GM12878 (cell line): ENCODE results near the gene TNNT3. TPM values are rescaled to one million over a fixed set of nuclear protein-coding genes. Genes with fewer than 3 reads are reported as not detected.

ENCODE experiments used
- ATAC-seq: fragments of 200-7000 bp; cut with Tn5 transposase; 3 replicates; pipeline ENCODE4 v1.9.1; 2020; ENCODE audit warnings: mild to moderate bottlenecking, moderate library complexity
- BruUV-seq: library from RNA; stranded (reverse); fragments of 400-500 nt; replicated peaks from 2 replicates; lab custom pipeline; 2021; lab: Mats Ljungman, UMichigan
- CTCF ChIA-PET: fragments of 300-600 bp; sonication (Branson Sonifier 250); formaldehyde crosslinking; extraction: SDS; loops from one replicate; lab custom pipeline; 2021; ENCODE audit warnings: inconsistent platforms; lab: Yijun Ruan, JAX
- POLR2A ChIA-PET: fragments of 350-600 bp; formaldehyde crosslinking; extraction: SDS; loops from one replicate; lab custom pipeline; 2021; ENCODE audit warnings: inconsistent platforms; lab: Charles Lee
- RAD21 ChIA-PET: fragments of 300-600 bp; sonication (Branson Sonifier 250); formaldehyde crosslinking; loops from one replicate; lab custom pipeline; 2023; ENCODE audit warnings: antibody characterized with exemption; ENCODE audit not compliant: unreplicated experiment; lab: Charles Lee
- SMC1A ChIA-PET: fragments of 300-600 bp; sonication (Branson Sonifier 250); formaldehyde crosslinking; loops from one replicate; lab custom pipeline; 2023; ENCODE audit not compliant: unreplicated experiment, uncharacterized antibody; lab: Charles Lee
- DNase-seq: peaks from one replicate; pipeline ENCODE4 v3.0.0-alpha.2; 2011; ENCODE audit warnings: low read depth, low spot score
- FAIRE-seq: peaks from 3 replicates; lab custom pipeline; 2011; peaks lifted over from hg19 to GRCh38; lab: Jason Lieb, UNC
- H2AFZ ChIP-seq: 2 replicates; pipeline ENCODE4 v1.6.0; 2011; ENCODE audit warnings: low read depth, low read length, control low read depth; ENCODE audit not compliant: control insufficient read depth
- H3K27ac ChIP-seq: 2 replicates; pipeline ENCODE4 v1.5.1; 2011; ENCODE audit warnings: control low read depth; ENCODE audit not compliant: control insufficient read depth, insufficient read depth
- H3K27me3 ChIP-seq, 2 experiments: replicated peaks in 1 of 2; 2 replicates each; pipeline versions ENCODE4 v1.6.0 to v1.6.1; 2011; ENCODE audit warnings: low read length in 1 of 2; ENCODE audit not compliant: control insufficient read depth in 2 of 2, insufficient read depth in 2 of 2
- H3K36me3 ChIP-seq, 2 experiments: 2 replicates each; pipeline ENCODE4 v1.5.1; 2011; ENCODE audit warnings: low read length in 1 of 2; ENCODE audit not compliant: control insufficient read depth in 2 of 2, insufficient read depth in 2 of 2
- H3K4me1 ChIP-seq: 2 replicates; pipeline ENCODE4 v1.6.1; 2011; ENCODE audit warnings: mild to moderate bottlenecking, low read length, moderate library complexity, mixed read lengths; ENCODE audit not compliant: control insufficient read depth, insufficient read depth
- H3K4me2 ChIP-seq: 2 replicates; pipeline ENCODE4 v1.6.0; 2011; ENCODE audit warnings: control low read depth; ENCODE audit not compliant: control insufficient read depth, insufficient read depth
- H3K4me3 ChIP-seq: fragments of 200-600 bp; sonication (generic); 2 replicates; pipeline ENCODE4 v1.5.1; 2016
- H3K79me2 ChIP-seq: 2 replicates; pipeline ENCODE4 v1.6.0; 2011; ENCODE audit warnings: low read length; ENCODE audit not compliant: control insufficient read depth, insufficient read depth
- H3K9ac ChIP-seq: 2 replicates; pipeline ENCODE4 v1.8.0; 2011; ENCODE audit warnings: low read length, control low read depth, mixed read lengths; ENCODE audit not compliant: control insufficient read depth, insufficient read depth
- H3K9me3 ChIP-seq: replicated peaks from 3 replicates; pipeline ENCODE4 v1.5.1; 2011; ENCODE audit warnings: mild to moderate bottlenecking, low read length; ENCODE audit not compliant: control insufficient read depth, insufficient read depth
- H4K20me1 ChIP-seq: 2 replicates; pipeline ENCODE4 v1.6.0; 2011; ENCODE audit not compliant: control insufficient read depth, insufficient read depth
- ETV6 ChIP-seq, 2 experiments: fragments of 450-650 bp in 1 of 2; IDR thresholded peaks in 1 of 2; conservative IDR thresholded peaks in 1 of 2; 2 replicates each; pipeline ENCODE4 v1.6.1; 2014; ENCODE audit warnings: antibody characterized with exemption in 1 of 2, borderline replicate concordance in 1 of 2, low read depth in 1 of 2, mild to moderate bottlenecking in 1 of 2, moderate library complexity in 1 of 2
- POLR2A ChIP-seq: IDR thresholded peaks from 2 replicates; pipeline ENCODE4 v1.6.1; 2011; ENCODE audit warnings: low read depth, mild to moderate bottlenecking, low read length
- WGBS: methylation state at CpG from one replicate; pipeline ENCODE4 v1.1.6; 2016; ENCODE audit warnings: low lambda C conversion rate; ENCODE audit not compliant: insufficient replicate concordance, insufficient coverage; ENCODE audit errors: missing lambda C conversion rate; 5-methylcytosine and 5-hydroxymethylcytosine counted together
- in situ Hi-C: fragments of 300-500 bp; cut with MboI; formaldehyde crosslinking; loops from 9 replicates; pipeline ENCODE4 v1.14.3; 2018; ENCODE audit warnings: mixed read lengths
- intact Hi-C: fragments of 100-400 bp; cut with micrococcal nuclease; formaldehyde crosslinking; loops from one replicate; pipeline ENCODE4 v1.14.2; 2022; ENCODE audit not compliant: unreplicated experiment
- polyA plus RNA-seq, 11 experiments: library from polyadenylated mRNA; depleted of rRNA in 4 of 11; unstranded in 6 of 11; stranded (reverse) in 5 of 11; fragments of >200 nt; fragmentation: Nextera tagmentation in 4 of 11; fragmentation: Illumina TruSeq in 1 of 11; extraction: Ambion mirVana in 4 of 11; extraction: Trizol in 1 of 11; gene quantifications; 1 replicate in 1 of 11; 2 replicates in 10 of 11; pipeline versions ENCODE4 v1.2.1 to v1.2.3, GENCODE V29; 2011 to 2016; ENCODE audit warnings: inconsistent platforms in 2 of 11, missing spikeins in 2 of 11, low read depth in 1 of 11
- total RNA-seq, 4 experiments: library from RNA; depleted of rRNA in 3 of 4; stranded (reverse); fragments of >200 nt in 3 of 4; fragmentation: Illumina TruSeq in 1 of 4; extraction: Trizol in 1 of 4; gene quantifications; 2 replicates each; pipeline versions ENCODE4 v1.2.1 to v1.2.3, GENCODE V29; 2013 to 2021
- TF ChIP-seq, protein P1 (sequence below): IDR thresholded peaks from 2 replicates; pipeline ENCODE4 v1.6.1; 2011; ENCODE audit warnings: mild to moderate bottlenecking, low read depth, low read length, moderate library complexity; ENCODE audit not compliant: insufficient replicate concordance

The TNNT3 gene
- total and polyA plus RNA-seq, 10 of the 15 experiments (the other 5 are each of a cell fraction or from before 2014, with no cell fraction given), result 0.40 to 0.50 TPM; not detected in 8

DNA sequence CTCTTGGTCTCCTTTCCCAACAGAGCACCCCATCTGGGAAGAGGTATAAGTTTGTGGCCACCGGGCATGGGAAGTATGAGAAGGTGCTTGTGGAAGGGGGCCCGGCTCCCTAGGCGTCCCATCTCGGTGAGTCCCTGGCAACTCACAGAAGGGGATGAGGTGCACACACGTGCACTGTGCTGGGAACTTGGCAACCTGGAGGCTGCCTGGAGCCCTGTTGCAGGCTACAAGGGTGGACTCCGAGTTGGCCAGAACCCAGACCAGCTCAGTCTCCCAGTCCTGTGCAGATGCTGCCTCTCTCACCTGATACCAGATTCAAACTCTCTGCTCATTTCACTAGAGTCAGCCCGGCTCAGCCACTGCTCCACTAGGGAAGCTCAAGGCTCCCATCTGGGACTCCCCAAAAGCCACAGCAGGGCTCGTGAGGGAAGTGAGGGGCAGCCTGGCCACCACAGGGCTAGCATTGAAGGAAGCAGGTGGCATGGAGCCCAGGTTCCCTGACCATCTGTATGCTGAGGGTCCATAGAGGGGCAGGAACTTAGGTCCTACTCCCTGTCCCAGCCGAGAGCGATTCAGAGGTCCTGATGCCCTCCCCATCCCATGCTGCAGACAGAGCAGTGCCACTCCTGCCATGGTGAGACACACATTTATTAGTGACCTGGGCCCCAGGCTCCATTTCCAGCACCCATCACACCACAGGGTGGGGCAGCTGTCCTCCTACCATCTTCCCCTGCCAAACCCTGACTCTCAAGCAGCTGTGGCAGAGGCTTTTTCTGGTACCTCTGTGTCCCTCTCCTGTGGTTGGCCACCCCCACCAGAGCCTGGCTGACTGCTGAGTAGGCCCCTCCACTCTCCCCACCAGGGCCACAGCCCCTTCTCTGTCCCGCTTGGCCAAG lies 31.8 kb upstream of the TNNT3 start:
- ChIA-PET POLR2A (interaction anchor here (0.6 kb wide), 1 partner anchor 33 kb away, joined by 3 read pairs; no protein-coding TSS in a partner anchor), RAD21 (no interaction called here), SMC1A (no interaction called here), CTCF (no interaction called here)
- in situ Hi-C loops (no loop called here), intact Hi-C loops (loop anchor here (5.0 kb wide), 1 partner anchor 50 kb away; the partner anchor contains the start of gene TNNI2)
- Histone ChIP-seq H3K79me2 (no peaks in the 10 kb centered on the region), H3K9me3 (no peaks in the 10 kb centered on the region), H3K9ac (no peak overlapping the region), H3K4me2 (no peak overlapping the region), H3K27ac (no peak overlapping the region), H3K4me3 (no peak overlapping the region), H2AFZ (no peak overlapping the region), H3K4me1 (no peaks in the 10 kb centered on the region), H4K20me1 (peaks cover 5% of the 10 kb centered on the region; the same call in 1 of the 2 replicates), H3K27me3 (no peaks in the 10 kb centered on the region), H3K36me3 (peaks cover 33 to 47% of the 10 kb centered on the region in 2 experiments)
- no peak for ATAC-seq
- FAIRE-seq, result no peak
- no TSS peak for BruUV-seq
- DNase-seq, result no peak
- TF ChIP-seq ETV6 (conservative IDR thresholded peaks at IDR 0.05 in 1 of 2, IDR thresholded peaks at IDR 0.05 in 1 of 2; ENCODE audit: borderline replicate concordance in 1 of 2, low read depth in 1 of 2), result no peak
- TF ChIP-seq POLR2A, result peak; percentile 45; the same call in 1 of the 2 replicates
- TF ChIP-seq, protein P1, sequence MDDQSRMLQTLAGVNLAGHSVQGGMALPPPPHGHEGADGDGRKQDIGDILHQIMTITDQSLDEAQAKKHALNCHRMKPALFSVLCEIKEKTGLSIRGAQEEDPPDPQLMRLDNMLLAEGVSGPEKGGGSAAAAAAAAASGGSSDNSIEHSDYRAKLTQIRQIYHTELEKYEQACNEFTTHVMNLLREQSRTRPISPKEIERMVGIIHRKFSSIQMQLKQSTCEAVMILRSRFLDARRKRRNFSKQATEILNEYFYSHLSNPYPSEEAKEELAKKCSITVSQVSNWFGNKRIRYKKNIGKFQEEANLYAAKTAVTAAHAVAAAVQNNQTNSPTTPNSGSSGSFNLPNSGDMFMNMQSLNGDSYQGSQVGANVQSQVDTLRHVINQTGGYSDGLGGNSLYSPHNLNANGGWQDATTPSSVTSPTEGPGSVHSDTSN, result no peak
- 93% methylated on average over 11 of the region's 11 CpGs for WGBS
